IPS DF 6.9 (cell line): ENCODE data around the gene ARF5.

ENCODE experiments used
- DNase-seq: peaks from one replicate; pipeline ENCODE4 v3.0.0-alpha.2; 2013; ENCODE audit warnings: low read depth, low spot score
- H3K27ac ChIP-seq: one replicate; pipeline ENCODE4 v1.5.1; 2013; ENCODE audit warnings: low read length, control low read depth
- H3K27me3 ChIP-seq: 2 replicates; pipeline ENCODE4 v1.6.1; 2013; ENCODE audit warnings: mild to moderate bottlenecking, low read length; ENCODE audit not compliant: control insufficient read depth, insufficient read depth
- H3K36me3 ChIP-seq: 2 replicates; pipeline ENCODE4 v1.6.1; 2013; ENCODE audit warnings: low read length; ENCODE audit not compliant: control insufficient read depth, insufficient read depth
- H3K4me1 ChIP-seq: 2 replicates; pipeline ENCODE4 v1.6.1; 2013; ENCODE audit warnings: low read length; ENCODE audit not compliant: control insufficient read depth, insufficient read depth
- H3K4me3 ChIP-seq: 2 replicates; pipeline ENCODE4 v1.5.1; 2013; ENCODE audit warnings: mild to moderate bottlenecking, low read length
- H3K9me3 ChIP-seq: 2 replicates; pipeline ENCODE4 v1.6.1; 2013; ENCODE audit warnings: low read length, inconsistent platforms; ENCODE audit not compliant: control insufficient read depth, insufficient read depth
- WGBS: extraction: QIAGEN DNeasy Blood & Tissue Kit; methylation state at CpG from one replicate; pipeline ENCODE4 v1.1.7; 2013; ENCODE audit warnings: mixed read lengths, missing lambda C conversion rate; ENCODE audit not compliant: insufficient read length, insufficient coverage; 5-methylcytosine and 5-hydroxymethylcytosine counted together

Gene ARF5

DNA sequence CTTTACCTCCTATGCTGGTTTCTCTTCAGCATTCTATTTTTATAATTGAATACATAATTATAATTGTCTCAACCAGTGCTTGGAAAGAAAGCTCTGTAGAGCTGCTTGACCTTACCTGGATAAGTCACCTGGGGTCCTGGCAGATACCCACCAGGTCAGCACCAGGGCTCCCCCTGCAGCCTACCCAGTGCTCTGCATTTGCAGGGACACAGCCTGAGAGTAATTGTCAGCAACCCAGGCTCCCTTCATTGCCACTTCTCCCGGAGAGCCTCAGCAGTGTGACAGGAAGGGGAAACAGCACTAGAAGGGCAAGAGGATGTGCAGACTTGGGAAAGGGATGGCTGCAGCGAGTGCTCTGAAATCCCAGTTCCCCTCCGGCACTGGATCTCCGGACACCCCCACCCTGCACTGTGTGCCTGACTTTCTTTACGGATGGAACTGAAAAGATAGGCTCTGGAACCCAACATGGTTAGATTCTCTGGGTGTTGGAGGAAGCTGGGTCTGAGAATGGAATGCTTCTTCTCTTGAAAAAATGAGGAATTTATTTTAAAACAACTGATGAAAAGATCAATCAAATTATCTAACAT, 41.1 kb downstream of the ARF5 start:
- Histone ChIP-seq H3K4me3 (no peak overlapping the region), H3K27ac (no peak overlapping the region), H3K36me3 (no peaks in the 10 kb centered on the region), H3K4me1 (no peaks in the 10 kb centered on the region; the same call in 1 of the 2 replicates), H3K9me3 (no peaks in the 10 kb centered on the region), H3K27me3 (no peaks in the 10 kb centered on the region)
- no CpG with 5 or more reads among the region's 5 CpGs for WGBS
- no peak for DNase-seq

DNA sequence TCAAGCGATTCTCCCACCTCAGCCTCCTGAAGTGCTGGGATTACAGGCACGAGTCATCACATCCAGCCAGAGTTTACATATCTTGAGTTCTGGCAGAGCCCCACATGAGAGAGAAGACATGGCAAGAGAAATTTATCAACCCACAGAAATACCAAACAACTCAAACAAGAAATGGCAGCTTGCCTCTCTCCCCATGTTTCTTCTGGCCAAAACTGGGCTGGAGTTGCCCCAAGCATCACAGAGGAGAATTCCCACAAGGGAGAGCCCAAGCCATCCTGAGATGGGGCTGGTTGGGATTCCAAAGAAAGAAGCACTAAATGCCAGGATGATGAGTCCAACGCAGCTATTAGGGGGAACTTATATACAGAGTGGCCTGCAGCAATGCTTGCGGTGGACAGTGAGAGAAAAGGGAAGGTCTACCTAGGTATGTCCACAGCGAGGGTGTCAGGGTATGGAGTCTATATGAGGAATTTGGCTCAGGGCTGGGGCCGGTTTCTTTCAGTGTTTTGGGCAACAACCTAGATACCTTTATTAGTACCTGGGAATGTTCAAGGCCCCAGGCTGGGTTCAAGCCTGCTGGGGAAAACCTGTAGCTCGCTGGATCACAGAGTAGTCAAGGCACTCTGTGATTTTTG, 44.2 kb downstream of the ARF5 start:
- Histone ChIP-seq H3K27me3 (no peaks in the 10 kb centered on the region), H3K9me3 (no peaks in the 10 kb centered on the region), H3K4me3 (no peak overlapping the region), H3K4me1 (no peaks in the 10 kb centered on the region; the same call in 1 of the 2 replicates), H3K27ac (no peak overlapping the region), H3K36me3 (no peaks in the 10 kb centered on the region)
- no peak for DNase-seq
- no CpG with 5 or more reads among the region's 7 CpGs for WGBS

DNA sequence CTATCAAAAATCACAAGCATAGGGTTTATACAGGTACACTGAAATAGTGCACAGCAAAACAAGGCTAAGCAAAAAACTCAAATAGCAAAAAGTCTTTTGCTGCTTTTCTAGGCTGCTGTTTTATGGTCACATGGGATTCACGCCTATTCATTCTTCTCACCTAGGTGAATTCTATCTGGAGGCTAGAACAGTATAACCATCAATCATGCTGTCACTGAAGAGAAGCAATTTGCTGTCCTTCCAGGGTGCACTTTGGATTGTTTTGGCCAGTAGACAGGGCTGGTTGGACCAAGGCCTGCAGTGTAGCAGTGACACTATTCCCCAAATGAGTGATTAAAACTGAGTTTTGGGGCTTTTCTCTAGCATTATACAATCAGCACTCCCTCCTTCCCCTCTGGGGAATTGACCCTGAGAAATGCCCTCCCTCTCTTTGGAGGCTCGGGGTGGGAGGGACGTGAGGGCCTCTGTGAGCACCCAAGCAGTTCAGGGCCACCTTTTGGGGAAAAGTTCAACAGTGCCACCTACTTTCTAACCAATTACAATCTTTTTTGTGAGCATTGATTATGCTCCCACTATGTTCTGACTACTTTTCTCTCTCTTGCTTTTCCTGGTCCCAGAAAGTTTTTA, 47.6 kb downstream of the ARF5 start:
- Histone ChIP-seq H3K9me3 (no peaks in the 10 kb centered on the region), H3K27me3 (no peaks in the 10 kb centered on the region), H3K27ac (no peak overlapping the region), H3K4me3 (no peak overlapping the region), H3K4me1 (no peaks in the 10 kb centered on the region), H3K36me3 (no peaks in the 10 kb centered on the region)
- no peak for DNase-seq
- no CpG with 5 or more reads among the region's 3 CpGs for WGBS

DNA sequence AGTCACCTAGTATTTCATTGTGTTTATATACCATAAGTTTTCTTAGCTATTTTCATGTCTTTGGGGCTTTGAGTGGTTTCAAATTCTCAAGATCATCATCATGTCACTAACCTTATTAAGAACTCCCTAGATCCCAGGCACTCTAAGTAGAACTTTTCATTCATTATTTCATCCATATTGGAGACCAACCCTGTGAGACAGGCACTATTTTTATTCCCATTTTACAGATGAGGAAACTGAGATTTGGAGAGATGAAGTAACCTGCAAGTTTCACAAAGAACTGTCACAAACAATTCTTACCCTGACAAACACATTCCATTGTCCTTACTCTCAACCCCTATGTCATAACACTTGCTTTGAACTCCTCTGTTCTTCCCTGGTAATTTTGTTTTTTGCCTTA, 50.0 kb downstream of the ARF5 start:
- no peak for DNase-seq
- no peak overlapping the region for H3K4me3 ChIP-seq
- no peaks in the 10 kb centered on the region for H3K36me3 ChIP-seq
- no peaks in the 10 kb centered on the region for H3K27me3 ChIP-seq
- H3K4me1 ChIP-seq: peaks cover 1% of the 10 kb centered on the region; the same call in 1 of the 2 replicates
- H3K9me3 ChIP-seq: no peaks in the 10 kb centered on the region
- no peak overlapping the region for H3K27ac ChIP-seq
